ENCODE measurements around the gene FGD4.

DNA sequence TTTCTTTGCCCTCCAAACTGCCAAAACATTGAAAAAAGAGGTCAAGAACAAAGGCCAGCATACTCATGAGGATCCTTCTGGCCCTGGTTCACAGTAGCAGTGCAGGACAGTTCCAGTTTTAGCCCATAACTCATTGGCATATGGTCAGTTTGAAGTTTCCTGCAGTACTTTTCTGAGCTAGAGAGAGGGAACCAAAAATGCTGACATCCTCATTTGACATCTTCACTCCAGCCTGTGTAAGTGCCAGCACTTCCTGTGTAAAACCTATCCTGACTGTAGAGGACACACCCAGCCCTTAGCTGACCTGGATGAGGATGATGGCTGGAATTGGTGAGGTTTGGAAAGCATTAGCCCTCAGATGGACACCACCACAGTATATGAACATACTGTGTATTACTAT, 84.1 kb downstream of the FGD4 start:
- TF ChIP-seq USF2 (CRISPR knock-in tag; IDR thresholded peaks at IDR 0.05) (no peak), CTCF (IDR thresholded peaks at IDR 0.05) (no peak)

Measured in WTC11 (cell line).